GM19035 (cell line): ENCODE measurements around the gene ANKRD44.
A peak's percentile ranks its signal among the peaks of the same experiment; 100 is the strongest.
"Not testable (repeated sequence)": the region's sequence is repeated elsewhere in the genome, so short reads cannot be mapped to it uniquely, and the experiment has no call there.

Experiments
- ATAC-seq: cut with Tn5 transposase; IDR thresholded peaks from one replicate; pipeline ENCODE4 v1.9.1; 2021; ENCODE audit not compliant: unreplicated experiment

The ANKRD44 gene

GRCh38 chr2:197310271-197310985 lies at the start of gene ANKRD44:
TSS of gene ANKRD44 (minus strand) at chr2:197310780. CDS start at chr2:197310604, 176 bp downstream.
- ATAC-seq = peak; percentile 70

- no peak for ATAC-seq
These were observed 49.3 kb upstream of the ANKRD44 start for GRCh38 chr2:197359859-197360258.

- no peak for ATAC-seq
These were observed 48.4 kb upstream of the ANKRD44 start for GRCh38 chr2:197358931-197359330.

- no peak for ATAC-seq
These were observed 47.4 kb upstream of the ANKRD44 start for GRCh38 chr2:197357986-197358385.

- ATAC-seq = no peak
These were observed 45.6 kb upstream of the ANKRD44 start for GRCh38 chr2:197356136-197356535.

- no peak for ATAC-seq
These were observed 43.6 kb upstream of the ANKRD44 start for GRCh38 chr2:197354169-197354558.

- ATAC-seq = no peak
These were observed 43.0 kb upstream of the ANKRD44 start for GRCh38 chr2:197353393-197354168.

- no peak for ATAC-seq
These were observed 39.1 kb upstream of the ANKRD44 start for GRCh38 chr2:197349699-197350098.

- ATAC-seq = no peak
These were observed 38.3 kb upstream of the ANKRD44 start for GRCh38 chr2:197348721-197349360.

- ATAC-seq = no peak
These were observed 35.3 kb upstream of the ANKRD44 start for GRCh38 chr2:197345846-197346370.

- ATAC-seq = not testable (repeated sequence)
These were observed 33.4 kb upstream of the ANKRD44 start for GRCh38 chr2:197343968-197344367.

- ATAC-seq = no peak
These were observed 30.0 kb upstream of the ANKRD44 start for GRCh38 chr2:197340591-197340990.

- no peak for ATAC-seq
These were observed 29.1 kb upstream of the ANKRD44 start for GRCh38 chr2:197339496-197340220.

GRCh38 chr2:197339016-197339415 lies 28.4 kb upstream of the ANKRD44 start:
- ATAC-seq = no peak

- no peak for ATAC-seq
These were observed 22.1 kb upstream of the ANKRD44 start for GRCh38 chr2:197332641-197333040.

GRCh38 chr2:197328461-197328860 lies 17.9 kb upstream of the ANKRD44 start:
- ATAC-seq = no peak

- no peak for ATAC-seq
These were observed 17.0 kb upstream of the ANKRD44 start for GRCh38 chr2:197327472-197328098.

- no peak for ATAC-seq
These were observed 16.5 kb upstream of the ANKRD44 start for GRCh38 chr2:197327073-197327471.

GRCh38 chr2:197324801-197325200 lies 14.2 kb upstream of the ANKRD44 start:
- peak; percentile 63 for ATAC-seq
